HepG2 (cell line): ENCODE results near the gene ODAM. TPM values are rescaled to one million over a fixed set of nuclear protein-coding genes. Genes with fewer than 3 reads are reported as not detected.
"Not testable (repeated sequence)": the region's sequence is repeated elsewhere in the genome, so short reads cannot be mapped to it uniquely, and the experiment has no call there.

Source experiments
- ATAC-seq: fragments of 200-7000 bp; cut with Tn5 transposase; 3 replicates; pipeline ENCODE4 v1.9.1; 2020; ENCODE audit warnings: mild to moderate bottlenecking, moderate library complexity
- BruUV-seq: library from RNA; stranded (reverse); fragments of 400-500 nt; replicated peaks from 2 replicates; lab custom pipeline; 2021; lab: Mats Ljungman, UMichigan
- CTCF ChIA-PET: fragments of 300-600 bp; formaldehyde crosslinking; extraction: SDS; loops from one replicate; lab custom pipeline; 2021; ENCODE audit warnings: low total read pairs, inconsistent platforms, low intra/inter-chr PET ratio; lab: Yijun Ruan, JAX
- POLR2A ChIA-PET: fragments of 350-600 bp; sonication (Branson Sonifier 250); formaldehyde crosslinking; loops from one replicate; lab custom pipeline; 2020; ENCODE audit warnings: antibody characterized with exemption, inconsistent platforms; lab: Yijun Ruan, JAX
- DNase-seq: peaks from one replicate; pipeline ENCODE4 v3.0.0-alpha.2; 2015; ENCODE audit warnings: low spot score
- FAIRE-seq: peaks from 3 replicates; lab custom pipeline; 2011; peaks lifted over from hg19 to GRCh38; lab: Jason Lieb, UNC
- H2AFZ ChIP-seq: one replicate; pipeline ENCODE4 v1.6.1; 2011; ENCODE audit warnings: low read length, inconsistent platforms
- H3K27ac ChIP-seq: fragments of 300-600 bp; 3 replicates; pipeline ENCODE4 v1.8.0; 2011; ENCODE audit warnings: mixed run types, mild to moderate bottlenecking, mixed read lengths, low read length, inconsistent platforms; ENCODE audit not compliant: insufficient read depth; ENCODE audit errors: extremely low read length
- H3K27me3 ChIP-seq, 2 experiments: fragments of 200-600 bp in 1 of 2; 2 replicates in 1 of 2; 3 replicates in 1 of 2; pipeline versions ENCODE4 v1.6.0 to v1.8.0; 2011; ENCODE audit warnings: low read length in 2 of 2, mild to moderate bottlenecking in 2 of 2, moderate library complexity in 2 of 2, inconsistent platforms in 1 of 2; ENCODE audit not compliant: insufficient read depth in 2 of 2, control insufficient read depth in 1 of 2
- H3K36me3 ChIP-seq, 2 experiments: fragments of 200-600 bp in 1 of 2; replicated peaks in 1 of 2; 2 replicates in 1 of 2; 3 replicates in 1 of 2; pipeline versions ENCODE4 v1.5.1 to v1.8.0; 2011; ENCODE audit warnings: low read length in 2 of 2, inconsistent platforms in 1 of 2; ENCODE audit not compliant: insufficient read depth in 2 of 2, control insufficient read depth in 1 of 2
- H3K4me1 ChIP-seq: 2 replicates; pipeline ENCODE4 v1.5.1; 2012; ENCODE audit warnings: low read length, inconsistent platforms; ENCODE audit not compliant: insufficient read depth
- H3K4me2 ChIP-seq: 2 replicates; pipeline ENCODE4 v1.6.0; 2011; ENCODE audit warnings: low read depth, low read length, inconsistent platforms
- H3K4me3 ChIP-seq, 3 experiments: fragments of 200-600 bp in 1 of 3; sonication (generic), shearing (Covaris generic) in 1 of 3; replicated peaks in 1 of 3; 2 replicates each; pipeline ENCODE4 v1.5.1; 2011 to 2016; ENCODE audit warnings: low read length in 3 of 3, inconsistent platforms in 2 of 3, low read depth in 2 of 3, mild to moderate bottlenecking in 2 of 3, control low read depth in 1 of 3, mixed read lengths in 1 of 3; ENCODE audit not compliant: insufficient read depth in 1 of 3
- H3K79me2 ChIP-seq: one replicate; pipeline ENCODE4 v1.6.1; 2011; ENCODE audit warnings: low read length, inconsistent platforms; ENCODE audit not compliant: insufficient read depth
- H3K9ac ChIP-seq: 2 replicates; pipeline ENCODE4 v1.6.0; 2011; ENCODE audit warnings: mild to moderate bottlenecking, low read depth, low read length, inconsistent platforms; ENCODE audit not compliant: insufficient read depth
- H3K9me3 ChIP-seq: 2 replicates; pipeline ENCODE4 v1.5.1; 2012; ENCODE audit warnings: mild to moderate bottlenecking, low read length
- H4K20me1 ChIP-seq: 2 replicates; pipeline ENCODE4 v1.6.0; 2011; ENCODE audit warnings: inconsistent platforms, mild to moderate bottlenecking, low read length, moderate library complexity; ENCODE audit not compliant: insufficient read depth
- ARID2 ChIP-seq: sonication (generic); formaldehyde crosslinking; IDR thresholded peaks from 2 replicates; pipeline ENCODE4 v1.8.1; 2022; ENCODE audit warnings: mild to moderate bottlenecking, missing genetic modification reagents, borderline replicate concordance
- ASH2L ChIP-seq: fragments of 300-600, 200-600 bp; sonication (generic); IDR thresholded peaks from 2 replicates; pipeline ENCODE4 v1.7.0; 2017; ENCODE audit warnings: low read depth, mild to moderate bottlenecking, moderate library complexity, mixed read lengths, low read length; ENCODE audit not compliant: insufficient read length
- FOXA1 ChIP-seq, 2 experiments: fragments of 450-650 bp in 1 of 2; sonication (generic) in 1 of 2; formaldehyde crosslinking in 1 of 2; IDR thresholded peaks; 2 replicates each; pipeline versions ENCODE4 v1.4.0 to v1.6.1; 2016 to 2020; ENCODE audit warnings: missing genetic modification reagents in 1 of 2
- NCOA2 ChIP-seq: sonication (generic); formaldehyde crosslinking; IDR thresholded peaks from 2 replicates; pipeline ENCODE4 v1.8.0; 2022; ENCODE audit warnings: inconsistent platforms
- NFYB ChIP-seq: sonication (generic); formaldehyde crosslinking; IDR thresholded peaks from 2 replicates; pipeline ENCODE4 v1.4.0; 2020; ENCODE audit warnings: missing genetic modification reagents
- NR2F1 ChIP-seq, 2 experiments: fragments of 450-650 bp in 1 of 2; formaldehyde crosslinking in 1 of 2; IDR thresholded peaks; 2 replicates each; pipeline versions ENCODE4 v1.5.0 to v1.6.1; 2016 to 2020; ENCODE audit warnings: mild to moderate bottlenecking in 1 of 2, missing compliant biosample characterization in 1 of 2, missing genetic modification reagents in 1 of 2, moderate library complexity in 1 of 2
- PPARG ChIP-seq: conservative IDR thresholded peaks from 2 replicates; pipeline ENCODE4 v1.6.1; 2016; ENCODE audit warnings: missing biosample characterization, missing genetic modification reagents
- ZMYM4 ChIP-seq: sonication (generic); formaldehyde crosslinking; IDR thresholded peaks from 2 replicates; pipeline ENCODE4 v1.8.1; 2023; ENCODE audit warnings: mild to moderate bottlenecking, missing genetic modification reagents
- ZNF12 ChIP-seq: sonication (generic); formaldehyde crosslinking; IDR thresholded peaks from 2 replicates; pipeline ENCODE4 v1.5.0; 2020; ENCODE audit warnings: missing genetic modification reagents
- ZNF644 ChIP-seq: IDR thresholded peaks from 2 replicates; pipeline ENCODE4 v1.6.1; 2016; ENCODE audit warnings: low read depth
- WGBS: methylation state at CpG from one replicate; pipeline ENCODE4 v1.1.6; 2017; ENCODE audit warnings: low lambda C conversion rate; 5-methylcytosine and 5-hydroxymethylcytosine counted together
- in situ Hi-C: cut with HindIII; loops from 2 replicates; pipeline ENCODE4 v1.10.0; 2017; ENCODE audit warnings: low pct_unique_long_range_greater_than_20kb; ENCODE audit not compliant: extremely low pct_ligation_motif_present
- intact Hi-C: fragments of 100-400 bp; cut with micrococcal nuclease; formaldehyde crosslinking; loops from one replicate; pipeline ENCODE4 v1.10.0; 2022; ENCODE audit not compliant: unreplicated experiment
- polyA plus RNA-seq, 8 experiments: library from polyadenylated mRNA; depleted of rRNA in 3 of 8; stranded (reverse) in 7 of 8; unstranded in 1 of 8; fragments of >200 nt; fragmentation: Illumina TruSeq in 4 of 8; extraction: Trizol in 4 of 8; gene quantifications; 2 replicates each; pipeline versions ENCODE4 v1.2.1 to v1.2.3, GENCODE V29; 2011 to 2016; ENCODE audit warnings: low read depth in 4 of 8, missing spikeins in 1 of 8, mixed read lengths in 1 of 8; ENCODE audit not compliant: insufficient read depth in 1 of 8
- total RNA-seq, 5 experiments: library from RNA; depleted of rRNA; stranded (reverse); fragments of >200 nt; fragmentation: Illumina TruSeq; extraction: Trizol; gene quantifications; 2 replicates each; pipeline ENCODE4 v1.2.3, GENCODE V29; 2016; ENCODE audit warnings: low read depth in 1 of 5
- TF ChIP-seq, protein P1 (sequence below): sonication (generic); formaldehyde crosslinking; IDR thresholded peaks from 2 replicates; pipeline ENCODE4 v1.8.0; 2022; ENCODE audit warnings: missing genetic modification reagents, low read depth, mild to moderate bottlenecking, borderline replicate concordance
- TF ChIP-seq, protein P2 (sequence below): sonication (generic); formaldehyde crosslinking; IDR thresholded peaks from 2 replicates; pipeline ENCODE4 v1.5.0; 2020; ENCODE audit warnings: missing genetic modification reagents
- TF ChIP-seq, protein P3 (sequence below): sonication (generic); formaldehyde crosslinking; IDR thresholded peaks from 2 replicates; pipeline ENCODE4 v1.9.0; 2021; ENCODE audit warnings: missing genetic modification reagents, borderline replicate concordance
- TF ChIP-seq, protein P4 (sequence below): sonication (generic); formaldehyde crosslinking; IDR thresholded peaks from 2 replicates; pipeline ENCODE4 v1.4.0; 2020; ENCODE audit warnings: missing genetic modification reagents, borderline replicate concordance

Gene ODAM
- total and polyA plus RNA-seq, 2 of the 13 experiments (the other 11 are each of a cell fraction or from before 2014, with no cell fraction given): 94.6 to 115 TPM

DNA sequence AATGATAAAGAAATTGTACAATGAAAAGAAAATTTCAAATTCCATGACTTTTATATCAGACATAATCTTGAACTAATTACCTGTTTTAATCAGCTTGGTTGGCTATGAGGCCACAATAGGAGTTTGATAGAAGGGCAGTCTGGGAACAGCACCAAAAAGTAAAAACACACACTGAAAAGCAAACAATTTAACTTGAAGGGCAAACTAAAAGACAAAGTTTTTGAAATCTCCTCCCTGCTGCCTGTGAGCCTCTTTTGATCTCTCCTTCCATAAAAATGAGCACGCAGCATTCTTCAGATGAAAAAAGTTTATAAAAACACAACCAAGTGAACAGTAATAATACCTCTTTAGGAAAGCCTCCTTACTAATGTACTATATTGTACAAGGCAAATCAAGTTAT lies 8.1 kb downstream of the ODAM start (continued):
- TF ChIP-seq, protein P1, sequence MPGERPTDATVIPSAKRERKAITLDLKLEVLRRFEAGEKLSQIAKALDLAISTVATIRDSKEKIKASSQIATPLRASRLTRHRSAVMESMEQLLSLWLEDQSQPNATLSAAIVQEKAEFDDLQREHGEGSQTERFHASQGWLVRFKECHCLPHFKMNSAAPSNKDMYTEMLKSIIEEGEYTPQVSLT (CRISPR knock-in tag): no peak
- TF ChIP-seq ARID2 (CRISPR knock-in tag) (no peak), PPARG (CRISPR knock-in tag) (no peak), ZNF12 (CRISPR knock-in tag) (no peak), ASH2L (no peak), NFYB (CRISPR knock-in tag) (no peak), NR2F1 (CRISPR knock-in tag; IDR thresholded peaks at IDR 0.05) (no peak), NCOA2 (CRISPR knock-in tag) (peak; percentile 74)
- TF ChIP-seq, protein P2, sequence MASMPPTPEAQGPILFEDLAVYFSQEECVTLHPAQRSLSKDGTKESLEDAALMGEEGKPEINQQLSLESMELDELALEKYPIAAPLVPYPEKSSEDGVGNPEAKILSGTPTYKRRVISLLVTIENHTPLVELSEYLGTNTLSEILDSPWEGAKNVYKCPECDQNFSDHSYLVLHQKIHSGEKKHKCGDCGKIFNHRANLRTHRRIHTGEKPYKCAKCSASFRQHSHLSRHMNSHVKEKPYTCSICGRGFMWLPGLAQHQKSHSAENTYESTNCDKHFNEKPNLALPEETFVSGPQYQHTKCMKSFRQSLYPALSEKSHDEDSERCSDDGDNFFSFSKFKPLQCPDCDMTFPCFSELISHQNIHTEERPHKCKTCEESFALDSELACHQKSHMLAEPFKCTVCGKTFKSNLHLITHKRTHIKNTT (CRISPR knock-in tag): no peak
- TF ChIP-seq, protein P3, sequence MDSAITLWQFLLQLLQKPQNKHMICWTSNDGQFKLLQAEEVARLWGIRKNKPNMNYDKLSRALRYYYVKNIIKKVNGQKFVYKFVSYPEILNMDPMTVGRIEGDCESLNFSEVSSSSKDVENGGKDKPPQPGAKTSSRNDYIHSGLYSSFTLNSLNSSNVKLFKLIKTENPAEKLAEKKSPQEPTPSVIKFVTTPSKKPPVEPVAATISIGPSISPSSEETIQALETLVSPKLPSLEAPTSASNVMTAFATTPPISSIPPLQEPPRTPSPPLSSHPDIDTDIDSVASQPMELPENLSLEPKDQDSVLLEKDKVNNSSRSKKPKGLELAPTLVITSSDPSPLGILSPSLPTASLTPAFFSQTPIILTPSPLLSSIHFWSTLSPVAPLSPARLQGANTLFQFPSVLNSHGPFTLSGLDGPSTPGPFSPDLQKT: no peak

DNA sequence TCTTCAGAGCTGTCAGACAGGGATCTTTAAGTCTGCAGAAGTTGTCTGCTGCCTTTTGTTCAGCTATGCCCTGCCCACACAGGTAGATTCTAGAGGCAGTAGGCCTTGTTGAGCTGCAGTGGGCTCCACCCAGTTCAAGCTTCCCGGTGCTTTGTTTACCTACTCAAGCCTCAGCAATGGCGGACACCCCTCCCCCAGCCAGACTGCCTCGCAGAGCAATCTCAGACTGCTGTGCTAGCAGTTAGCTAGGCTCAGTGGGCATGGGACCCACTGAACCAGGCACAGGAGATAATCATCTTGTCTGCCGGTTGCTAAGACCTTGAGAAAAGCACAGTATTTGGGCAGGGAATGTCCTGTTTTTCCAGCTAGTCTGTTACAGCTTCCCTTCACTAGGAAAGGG lies 17.2 kb downstream of the ODAM start:
- H4K20me1 ChIP-seq; H3K4me1 ChIP-seq; H3K4me2 ChIP-seq; H3K79me2 ChIP-seq; H2AFZ ChIP-seq; CTCF ChIA-PET; H3K9ac ChIP-seq; BruUV-seq; H3K27me3 ChIP-seq; ATAC-seq; H3K9me3 ChIP-seq; DNase-seq; H3K4me3 ChIP-seq; POLR2A ChIA-PET; FAIRE-seq; H3K27ac ChIP-seq; intact Hi-C loops; in situ Hi-C loops; H3K36me3 ChIP-seq; TF ChIP-seq FOXA1 (IDR thresholded peaks at IDR 0.05): not testable (repeated sequence)
- WGBS: 74% methylated on average over 3 of the region's 4 CpGs
- TF ChIP-seq FOXA1 (CRISPR knock-in tag; IDR thresholded peaks at IDR 0.05) (0 out of 2 replicates have a peak, but pooled peaks have one; percentile 3), ZMYM4 (CRISPR knock-in tag) (peak; percentile 35; the same call in 1 of the 2 replicates), ZNF644 (CRISPR knock-in tag) (0 out of 2 replicates have a peak, but pooled peaks have one; percentile 17)
- TF ChIP-seq, protein P4, sequence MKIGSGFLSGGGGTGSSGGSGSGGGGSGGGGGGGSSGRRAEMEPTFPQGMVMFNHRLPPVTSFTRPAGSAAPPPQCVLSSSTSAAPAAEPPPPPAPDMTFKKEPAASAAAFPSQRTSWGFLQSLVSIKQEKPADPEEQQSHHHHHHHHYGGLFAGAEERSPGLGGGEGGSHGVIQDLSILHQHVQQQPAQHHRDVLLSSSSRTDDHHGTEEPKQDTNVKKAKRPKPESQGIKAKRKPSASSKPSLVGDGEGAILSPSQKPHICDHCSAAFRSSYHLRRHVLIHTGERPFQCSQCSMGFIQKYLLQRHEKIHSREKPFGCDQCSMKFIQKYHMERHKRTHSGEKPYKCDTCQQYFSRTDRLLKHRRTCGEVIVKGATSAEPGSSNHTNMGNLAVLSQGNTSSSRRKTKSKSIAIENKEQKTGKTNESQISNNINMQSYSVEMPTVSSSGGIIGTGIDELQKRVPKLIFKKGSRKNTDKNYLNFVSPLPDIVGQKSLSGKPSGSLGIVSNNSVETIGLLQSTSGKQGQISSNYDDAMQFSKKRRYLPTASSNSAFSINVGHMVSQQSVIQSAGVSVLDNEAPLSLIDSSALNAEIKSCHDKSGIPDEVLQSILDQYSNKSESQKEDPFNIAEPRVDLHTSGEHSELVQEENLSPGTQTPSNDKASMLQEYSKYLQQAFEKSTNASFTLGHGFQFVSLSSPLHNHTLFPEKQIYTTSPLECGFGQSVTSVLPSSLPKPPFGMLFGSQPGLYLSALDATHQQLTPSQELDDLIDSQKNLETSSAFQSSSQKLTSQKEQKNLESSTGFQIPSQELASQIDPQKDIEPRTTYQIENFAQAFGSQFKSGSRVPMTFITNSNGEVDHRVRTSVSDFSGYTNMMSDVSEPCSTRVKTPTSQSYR: peak; percentile 51; the same call in 1 of the 2 replicates
